GM12878 (cell line): ENCODE measurements around the gene CANT1.

Experiments
- EED ChIP-seq: sonication (generic); IDR thresholded peaks from 2 replicates; pipeline ENCODE4 v1.6.1; 2016; ENCODE audit warnings: antibody characterized with exemption, low read depth
- EP300 ChIP-seq, 2 experiments: fragments of 150-350 bp in 1 of 2; IDR thresholded peaks; 2 replicates each; pipeline ENCODE4 v1.6.1; 2011 to 2012; ENCODE audit warnings: low read depth in 2 of 2, low read length in 2 of 2, borderline replicate concordance in 1 of 2, improper control_type of control experiment in 1 of 2, inconsistent platforms in 1 of 2; ENCODE audit not compliant: control insufficient read depth in 1 of 2
- HDAC2 ChIP-seq: fragments of 200-600 bp; sonication (generic); IDR thresholded peaks from 2 replicates; pipeline ENCODE4 v1.6.1; 2017
- POLR2A ChIP-seq: IDR thresholded peaks from 2 replicates; pipeline ENCODE4 v1.6.1; 2011; ENCODE audit warnings: low read depth, mild to moderate bottlenecking, low read length
- RAD21 ChIP-seq: IDR thresholded peaks from 2 replicates; pipeline ENCODE4 v1.6.1; 2011; ENCODE audit warnings: mild to moderate bottlenecking, low read depth, low read length, moderate library complexity; ENCODE audit not compliant: insufficient read depth
- SMC3 ChIP-seq: IDR thresholded peaks from 2 replicates; pipeline ENCODE4 v1.6.1; 2011; ENCODE audit warnings: low read length, improper control_type of control experiment, borderline replicate concordance
- TCF7 ChIP-seq: IDR thresholded peaks from 2 replicates; pipeline ENCODE4 v1.6.1; 2014; ENCODE audit warnings: antibody characterized with exemption, borderline replicate concordance
- TF ChIP-seq, protein P1 (sequence below): IDR thresholded peaks from 2 replicates; pipeline ENCODE4 v1.6.1; 2012; ENCODE audit warnings: low read depth, low read length, improper control_type of control experiment

DNA sequence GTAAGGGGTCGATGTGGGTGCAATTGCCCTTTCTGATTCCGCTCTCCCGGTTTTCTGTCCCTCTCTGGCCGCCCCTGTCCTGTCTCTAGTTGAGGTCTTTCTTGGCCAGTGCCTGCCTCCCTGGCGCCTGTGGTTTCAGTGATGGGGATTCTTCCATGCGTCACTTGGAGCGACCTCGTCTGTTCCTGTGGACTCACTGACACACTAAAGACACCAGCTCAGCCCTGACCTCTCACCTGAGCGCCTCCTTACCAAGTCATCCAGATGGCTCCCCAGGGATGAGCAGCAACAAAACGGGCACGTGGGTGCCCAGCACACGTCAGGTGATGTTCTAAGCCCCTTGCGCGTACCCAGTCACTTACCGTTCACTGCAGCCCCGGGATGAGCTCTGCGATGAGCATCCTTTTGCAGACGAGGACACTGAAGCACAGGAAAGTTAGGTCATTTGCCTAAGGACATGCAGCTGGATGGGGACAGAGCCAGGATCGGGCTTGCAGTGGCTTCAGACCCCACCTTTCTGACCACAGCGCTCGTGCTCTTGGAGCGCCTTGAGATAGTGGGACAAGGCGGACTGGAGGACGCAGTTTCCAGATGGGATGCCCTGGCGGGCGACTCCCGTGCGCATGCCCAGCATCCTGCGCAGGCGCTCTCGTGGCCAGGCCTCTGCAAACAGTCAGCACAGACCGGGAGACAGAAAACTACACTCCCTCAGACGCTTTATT lies 18.4 kb downstream of the CANT1 start:
- TF ChIP-seq TCF7 (no peak), RAD21 (no peak), HDAC2 (no peak), EP300 (IDR thresholded peaks at IDR 0.05; ENCODE audit: borderline replicate concordance in 1 of 2, control insufficient read depth in 1 of 2, low read depth in 2 of 2, low read length in 2 of 2) (no peak), EED (no peak), POLR2A (no peak), SMC3 (no peak)
- TF ChIP-seq, protein P1, sequence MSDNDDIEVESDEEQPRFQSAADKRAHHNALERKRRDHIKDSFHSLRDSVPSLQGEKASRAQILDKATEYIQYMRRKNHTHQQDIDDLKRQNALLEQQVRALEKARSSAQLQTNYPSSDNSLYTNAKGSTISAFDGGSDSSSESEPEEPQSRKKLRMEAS = no peak
